HEK293 (cell line): ENCODE data around the gene PGGHG.

Experiments used
- CTCF ChIA-PET: fragments of 350-600 bp; formaldehyde crosslinking; extraction: SDS; loops from one replicate; lab custom pipeline; 2021; ENCODE audit warnings: antibody characterized with exemption; lab: Yijun Ruan, JAX
- POLR2A ChIA-PET: fragments of 300-600 bp; formaldehyde crosslinking; extraction: SDS; loops from one replicate; lab custom pipeline; 2020; ENCODE audit warnings: antibody characterized with exemption, inconsistent platforms; lab: Yijun Ruan, JAX
- H3K27ac ChIP-seq: fragments of 200-500 bp; sonication (Bioruptor generic); 2 replicates; pipeline ENCODE4 v1.5.1; 2014; ENCODE audit warnings: low read depth, low read length, control low read depth, inconsistent platforms; ENCODE audit errors: extremely low read depth
- H3K36me3 ChIP-seq, 2 experiments: fragments of 200-500 bp in 1 of 2; sonication (Bioruptor generic) in 1 of 2; 1 replicate in 1 of 2; 2 replicates in 1 of 2; pipeline ENCODE4 v1.5.1; 2014 to 2017; ENCODE audit warnings: inconsistent platforms in 2 of 2, low read length in 2 of 2; ENCODE audit not compliant: control insufficient read depth in 2 of 2, insufficient read depth in 1 of 2
- H3K4me1 ChIP-seq: fragments of 200-500 bp; sonication (Bioruptor generic); 2 replicates; pipeline ENCODE4 v1.5.1; 2014; ENCODE audit warnings: mild to moderate bottlenecking, low read length, inconsistent platforms; ENCODE audit not compliant: control insufficient read depth, insufficient read depth
- H3K4me3 ChIP-seq: 2 replicates; pipeline ENCODE4 v1.5.1; 2011; ENCODE audit warnings: low read depth, mild to moderate bottlenecking, control low read depth, low read length, moderate library complexity
- H3K9me3 ChIP-seq: fragments of 200-500 bp; sonication (Bioruptor generic); 2 replicates; pipeline ENCODE4 v1.5.1; 2014; ENCODE audit warnings: low read depth, low read length, inconsistent platforms; ENCODE audit not compliant: control insufficient read depth, insufficient read depth
- ZBTB20 ChIP-seq: fragments of 450-650 bp; formaldehyde crosslinking; IDR thresholded peaks from 2 replicates; pipeline ENCODE4 v1.5.1; 2016; ENCODE audit warnings: missing biosample characterization, missing genetic modification characterization
- ZFP3 ChIP-seq: fragments of 450-650 bp; formaldehyde crosslinking; IDR thresholded peaks from 2 replicates; pipeline ENCODE4 v1.5.1; 2016; ENCODE audit warnings: low read depth, missing biosample characterization, missing genetic modification characterization
- ZNF121 ChIP-seq: fragments of 450-650 bp; formaldehyde crosslinking; IDR thresholded peaks from 2 replicates; pipeline ENCODE4 v1.5.1; 2016; ENCODE audit warnings: missing biosample characterization, missing genetic modification characterization
- ZNF133 ChIP-seq: fragments of 450-650 bp; formaldehyde crosslinking; IDR thresholded peaks from 2 replicates; pipeline ENCODE4 v1.5.1; 2016; ENCODE audit warnings: missing biosample characterization, missing genetic modification characterization
- ZNF211 ChIP-seq: fragments of 450-650 bp; formaldehyde crosslinking; IDR thresholded peaks from 2 replicates; pipeline ENCODE4 v1.5.1; 2016; ENCODE audit warnings: low read depth, missing biosample characterization, missing genetic modification characterization
- ZNF221 ChIP-seq: fragments of 450-650 bp; formaldehyde crosslinking; IDR thresholded peaks from 2 replicates; pipeline ENCODE4 v1.5.1; 2017; ENCODE audit warnings: missing biosample characterization, missing genetic modification characterization, borderline replicate concordance
- ZNF311 ChIP-seq: fragments of 450-650 bp; formaldehyde crosslinking; IDR thresholded peaks from 2 replicates; pipeline ENCODE4 v1.5.1; 2017; ENCODE audit warnings: missing biosample characterization, missing genetic modification characterization, borderline replicate concordance
- ZNF416 ChIP-seq: fragments of 450-650 bp; formaldehyde crosslinking; IDR thresholded peaks from 2 replicates; pipeline ENCODE4 v1.5.1; 2016; ENCODE audit warnings: missing biosample characterization, missing genetic modification characterization
- ZNF473 ChIP-seq: fragments of 450-650 bp; formaldehyde crosslinking; IDR thresholded peaks from 2 replicates; pipeline ENCODE4 v1.5.1; 2017; ENCODE audit warnings: missing biosample characterization, missing genetic modification characterization
- ZNF548 ChIP-seq: fragments of 450-650 bp; formaldehyde crosslinking; IDR thresholded peaks from 2 replicates; pipeline ENCODE4 v1.5.1; 2016; ENCODE audit warnings: missing biosample characterization, missing genetic modification characterization
- ZNF585B ChIP-seq: fragments of 450-650 bp; formaldehyde crosslinking; IDR thresholded peaks from 2 replicates; pipeline ENCODE4 v1.5.1; 2016; ENCODE audit warnings: missing biosample characterization, missing genetic modification characterization
- ZNF600 ChIP-seq: fragments of 450-650 bp; formaldehyde crosslinking; IDR thresholded peaks from 2 replicates; pipeline ENCODE4 v1.5.1; 2016; ENCODE audit warnings: missing biosample characterization, missing genetic modification characterization
- ZNF664 ChIP-seq: fragments of 450-650 bp; formaldehyde crosslinking; IDR thresholded peaks from 2 replicates; pipeline ENCODE4 v1.5.1; 2016; ENCODE audit warnings: missing biosample characterization, missing genetic modification characterization
- ZNF747 ChIP-seq: fragments of 450-650 bp; formaldehyde crosslinking; IDR thresholded peaks from 2 replicates; pipeline ENCODE4 v1.5.1; 2016; ENCODE audit warnings: missing biosample characterization, missing genetic modification characterization
- TF ChIP-seq, protein P1 (sequence below): fragments of 450-650 bp; formaldehyde crosslinking; IDR thresholded peaks from 2 replicates; pipeline ENCODE4 v1.5.1; 2016; ENCODE audit warnings: missing biosample characterization, missing genetic modification characterization
- TF ChIP-seq, protein P2 (sequence below): fragments of 450-650 bp; formaldehyde crosslinking; IDR thresholded peaks from 2 replicates; pipeline ENCODE4 v1.5.0; 2017; ENCODE audit warnings: missing biosample characterization, missing genetic modification characterization, borderline replicate concordance
- TF ChIP-seq, protein P3 (sequence below): fragments of 450-650 bp; formaldehyde crosslinking; IDR thresholded peaks from 2 replicates; pipeline ENCODE4 v1.5.1; 2017; ENCODE audit warnings: missing biosample characterization, missing genetic modification characterization
- TF ChIP-seq, protein P4 (sequence below): fragments of 450-650 bp; formaldehyde crosslinking; IDR thresholded peaks from 2 replicates; pipeline ENCODE4 v1.5.1; 2016; ENCODE audit warnings: missing biosample characterization, missing genetic modification characterization
- TF ChIP-seq, protein P5 (sequence below): fragments of 450-650 bp; formaldehyde crosslinking; IDR thresholded peaks from 2 replicates; pipeline ENCODE4 v1.5.1; 2017; ENCODE audit warnings: missing biosample characterization, missing genetic modification characterization
- TF ChIP-seq, protein P6 (sequence below): fragments of 450-650 bp; formaldehyde crosslinking; IDR thresholded peaks from 2 replicates; pipeline ENCODE4 v1.5.1; 2016; ENCODE audit warnings: missing biosample characterization, missing genetic modification characterization

PGGHG gene

DNA sequence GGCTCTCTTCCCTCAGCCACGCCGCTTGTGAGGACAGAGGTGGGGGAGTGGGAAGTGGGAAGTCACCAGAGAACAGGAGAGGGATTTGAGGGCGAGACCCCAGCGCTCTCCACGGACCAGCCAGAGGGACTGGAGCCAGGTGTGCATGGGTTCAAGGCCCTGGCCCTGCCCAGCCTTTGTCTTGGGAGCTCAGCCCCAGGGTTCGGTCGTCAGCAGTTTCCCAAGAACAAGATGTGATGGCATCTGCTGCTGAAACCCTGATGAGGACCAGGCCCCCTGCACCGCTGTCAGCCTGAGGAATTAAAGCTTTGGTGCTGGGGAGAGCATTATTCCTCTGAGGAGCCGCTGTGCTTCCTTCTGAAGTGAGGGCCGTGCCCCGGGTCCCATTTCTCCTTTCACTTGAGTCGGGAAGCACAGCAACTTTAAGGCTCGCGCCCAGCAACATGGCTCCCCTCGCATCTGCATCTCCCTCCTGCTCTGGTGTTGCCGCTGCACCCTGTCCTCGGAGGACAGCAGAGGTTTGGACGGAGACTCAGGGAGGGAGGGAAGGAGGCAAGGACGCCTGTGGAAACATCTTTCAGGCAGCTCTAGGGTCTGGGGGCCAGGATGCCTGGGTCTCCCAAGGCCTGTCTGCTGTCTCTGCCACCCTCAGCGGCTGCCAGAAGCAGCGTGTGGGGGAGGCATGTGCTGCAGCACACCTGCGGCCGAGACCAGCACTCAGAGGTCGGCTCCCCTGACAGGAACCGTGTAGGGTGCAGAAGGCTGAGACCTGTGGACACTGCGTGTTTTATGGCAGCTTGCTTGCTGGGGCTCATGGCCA lies 6.6 kb downstream of the PGGHG start:
- H3K4me1 ChIP-seq, result no peaks in the 10 kb centered on the region
- TF ChIP-seq ZNF121 (tag by site-specific recombination), result no peak
- no peak for TF ChIP-seq ZFP3
- ChIA-PET POLR2A (no interaction called here), CTCF (interaction anchor here (0.9 to 2.2 kb wide), 2 partner anchors 10 to 45 kb away, joined by 4 to 8 read pairs; no protein-coding TSS in a partner anchor)
- no peak overlapping the region for H3K4me3 ChIP-seq
- no peaks in the 10 kb centered on the region for H3K9me3 ChIP-seq
- H3K36me3 ChIP-seq, result peaks cover 0 to 32% of the 10 kb centered on the region in 2 experiments; a peak in 1 of 3 replicates
- no peak overlapping the region for H3K27ac ChIP-seq

DNA sequence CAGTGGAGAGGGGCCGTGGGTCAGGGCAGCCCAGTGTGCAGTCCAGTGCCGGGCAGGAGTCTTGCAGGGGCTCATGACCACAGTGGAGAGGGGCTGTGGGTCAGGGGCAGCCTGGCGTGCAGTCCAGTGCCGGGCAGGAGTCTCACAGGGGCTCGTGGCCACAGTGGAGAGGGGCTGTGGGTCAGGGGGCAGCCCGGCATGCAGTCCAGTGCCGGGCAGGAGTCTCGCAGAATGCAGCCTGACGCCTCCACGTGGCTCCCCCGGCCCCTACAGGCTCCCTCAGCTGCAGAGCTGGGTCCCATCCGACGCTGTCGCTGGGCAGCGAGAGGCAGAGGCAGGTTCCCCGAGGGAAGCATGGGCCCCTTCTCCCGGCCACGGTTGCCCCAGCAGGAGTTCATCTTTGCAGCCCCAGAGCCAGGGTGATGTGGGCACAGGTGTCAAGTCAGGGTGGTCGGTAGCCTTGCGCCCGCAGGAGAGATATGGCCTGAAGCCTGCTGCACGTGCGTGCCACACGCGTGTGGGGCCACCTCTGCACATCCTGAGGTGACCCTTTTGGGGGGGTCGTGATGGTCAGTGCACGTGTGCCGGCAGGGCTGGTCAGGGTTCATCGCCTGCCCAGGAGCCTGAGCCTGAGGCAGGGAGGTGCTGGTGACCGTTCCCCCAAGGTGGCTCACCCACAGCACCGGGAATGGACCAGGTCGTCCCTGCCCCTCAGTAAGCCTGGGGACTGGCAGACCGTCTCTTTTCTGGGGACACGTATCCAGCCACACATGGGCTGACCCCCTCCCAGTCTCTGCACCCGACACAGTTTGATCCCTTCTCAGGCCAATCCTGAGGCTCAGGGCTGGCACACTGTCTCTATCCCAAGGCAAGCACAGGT lies 7.5 kb downstream of the PGGHG start:
- ChIA-PET CTCF (no interaction called here), POLR2A (no interaction called here)
- Histone ChIP-seq H3K27ac (no peak overlapping the region), H3K4me1 (no peaks in the 10 kb centered on the region), H3K9me3 (no peaks in the 10 kb centered on the region), H3K36me3 (peaks cover 0 to 27% of the 10 kb centered on the region in 2 experiments; a peak in 1 of 3 replicates), H3K4me3 (no peak overlapping the region)
- TF ChIP-seq ZNF211 (tag by site-specific recombination), result no peak
- TF ChIP-seq, protein P1, sequence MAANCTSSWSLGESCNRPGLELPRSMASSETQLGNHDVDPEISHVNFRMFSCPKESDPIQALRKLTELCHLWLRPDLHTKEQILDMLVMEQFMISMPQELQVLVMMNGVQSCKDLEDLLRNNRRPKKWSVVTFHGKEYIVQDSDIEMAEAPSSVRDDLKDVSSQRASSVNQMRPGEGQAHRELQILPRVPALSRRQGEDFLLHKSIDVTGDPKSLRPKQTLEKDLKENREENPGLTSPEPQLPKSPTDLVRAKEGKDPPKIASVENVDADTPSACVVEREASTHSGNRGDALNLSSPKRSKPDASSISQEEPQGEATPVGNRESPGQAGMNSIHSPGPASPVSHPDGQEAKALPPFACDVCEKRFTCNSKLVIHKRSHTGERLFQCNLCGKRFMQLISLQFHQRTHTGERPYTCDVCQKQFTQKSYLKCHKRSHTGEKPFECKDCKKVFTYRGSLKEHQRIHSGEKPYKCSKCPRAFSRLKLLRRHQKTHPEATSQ (tag by site-specific recombination), result no peak
- no peak for TF ChIP-seq ZNF311 (tag by site-specific recombination)
- TF ChIP-seq ZNF747, result no peak
- TF ChIP-seq ZNF416, result no peak
- no peak for TF ChIP-seq ZNF585B (tag by site-specific recombination)
- TF ChIP-seq ZNF473 (tag by site-specific recombination), result no peak
- TF ChIP-seq ZNF133 (tag by site-specific recombination), result no peak
- TF ChIP-seq ZNF548 (tag by site-specific recombination), result no peak
- TF ChIP-seq ZNF664, result no peak
- TF ChIP-seq ZNF600, result no peak
- no peak for TF ChIP-seq ZNF221
- TF ChIP-seq ZBTB20, result no peak
- TF ChIP-seq, protein P2, sequence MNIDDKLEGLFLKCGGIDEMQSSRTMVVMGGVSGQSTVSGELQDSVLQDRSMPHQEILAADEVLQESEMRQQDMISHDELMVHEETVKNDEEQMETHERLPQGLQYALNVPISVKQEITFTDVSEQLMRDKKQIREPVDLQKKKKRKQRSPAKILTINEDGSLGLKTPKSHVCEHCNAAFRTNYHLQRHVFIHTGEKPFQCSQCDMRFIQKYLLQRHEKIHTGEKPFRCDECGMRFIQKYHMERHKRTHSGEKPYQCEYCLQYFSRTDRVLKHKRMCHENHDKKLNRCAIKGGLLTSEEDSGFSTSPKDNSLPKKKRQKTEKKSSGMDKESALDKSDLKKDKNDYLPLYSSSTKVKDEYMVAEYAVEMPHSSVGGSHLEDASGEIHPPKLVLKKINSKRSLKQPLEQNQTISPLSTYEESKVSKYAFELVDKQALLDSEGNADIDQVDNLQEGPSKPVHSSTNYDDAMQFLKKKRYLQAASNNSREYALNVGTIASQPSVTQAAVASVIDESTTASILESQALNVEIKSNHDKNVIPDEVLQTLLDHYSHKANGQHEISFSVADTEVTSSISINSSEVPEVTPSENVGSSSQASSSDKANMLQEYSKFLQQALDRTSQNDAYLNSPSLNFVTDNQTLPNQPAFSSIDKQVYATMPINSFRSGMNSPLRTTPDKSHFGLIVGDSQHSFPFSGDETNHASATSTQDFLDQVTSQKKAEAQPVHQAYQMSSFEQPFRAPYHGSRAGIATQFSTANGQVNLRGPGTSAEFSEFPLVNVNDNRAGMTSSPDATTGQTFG (tag by site-specific recombination), result no peak
- TF ChIP-seq, protein P3, sequence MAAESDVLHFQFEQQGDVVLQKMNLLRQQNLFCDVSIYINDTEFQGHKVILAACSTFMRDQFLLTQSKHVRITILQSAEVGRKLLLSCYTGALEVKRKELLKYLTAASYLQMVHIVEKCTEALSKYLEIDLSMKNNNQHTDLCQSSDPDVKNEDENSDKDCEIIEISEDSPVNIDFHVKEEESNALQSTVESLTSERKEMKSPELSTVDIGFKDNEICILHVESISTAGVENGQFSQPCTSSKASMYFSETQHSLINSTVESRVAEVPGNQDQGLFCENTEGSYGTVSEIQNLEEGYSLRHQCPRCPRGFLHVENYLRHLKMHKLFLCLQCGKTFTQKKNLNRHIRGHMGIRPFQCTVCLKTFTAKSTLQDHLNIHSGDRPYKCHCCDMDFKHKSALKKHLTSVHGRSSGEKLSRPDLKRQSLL (tag by site-specific recombination), result no peak
- TF ChIP-seq, protein P4, sequence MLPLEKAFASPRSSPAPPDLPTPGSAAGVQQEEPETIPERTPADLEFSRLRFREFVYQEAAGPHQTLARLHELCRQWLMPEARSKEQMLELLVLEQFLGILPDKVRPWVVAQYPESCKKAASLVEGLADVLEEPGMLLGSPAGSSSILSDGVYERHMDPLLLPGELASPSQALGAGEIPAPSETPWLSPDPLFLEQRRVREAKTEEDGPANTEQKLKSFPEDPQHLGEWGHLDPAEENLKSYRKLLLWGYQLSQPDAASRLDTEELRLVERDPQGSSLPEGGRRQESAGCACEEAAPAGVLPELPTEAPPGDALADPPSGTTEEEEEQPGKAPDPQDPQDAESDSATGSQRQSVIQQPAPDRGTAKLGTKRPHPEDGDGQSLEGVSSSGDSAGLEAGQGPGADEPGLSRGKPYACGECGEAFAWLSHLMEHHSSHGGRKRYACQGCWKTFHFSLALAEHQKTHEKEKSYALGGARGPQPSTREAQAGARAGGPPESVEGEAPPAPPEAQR (tag by site-specific recombination), result no peak
- TF ChIP-seq, protein P5, sequence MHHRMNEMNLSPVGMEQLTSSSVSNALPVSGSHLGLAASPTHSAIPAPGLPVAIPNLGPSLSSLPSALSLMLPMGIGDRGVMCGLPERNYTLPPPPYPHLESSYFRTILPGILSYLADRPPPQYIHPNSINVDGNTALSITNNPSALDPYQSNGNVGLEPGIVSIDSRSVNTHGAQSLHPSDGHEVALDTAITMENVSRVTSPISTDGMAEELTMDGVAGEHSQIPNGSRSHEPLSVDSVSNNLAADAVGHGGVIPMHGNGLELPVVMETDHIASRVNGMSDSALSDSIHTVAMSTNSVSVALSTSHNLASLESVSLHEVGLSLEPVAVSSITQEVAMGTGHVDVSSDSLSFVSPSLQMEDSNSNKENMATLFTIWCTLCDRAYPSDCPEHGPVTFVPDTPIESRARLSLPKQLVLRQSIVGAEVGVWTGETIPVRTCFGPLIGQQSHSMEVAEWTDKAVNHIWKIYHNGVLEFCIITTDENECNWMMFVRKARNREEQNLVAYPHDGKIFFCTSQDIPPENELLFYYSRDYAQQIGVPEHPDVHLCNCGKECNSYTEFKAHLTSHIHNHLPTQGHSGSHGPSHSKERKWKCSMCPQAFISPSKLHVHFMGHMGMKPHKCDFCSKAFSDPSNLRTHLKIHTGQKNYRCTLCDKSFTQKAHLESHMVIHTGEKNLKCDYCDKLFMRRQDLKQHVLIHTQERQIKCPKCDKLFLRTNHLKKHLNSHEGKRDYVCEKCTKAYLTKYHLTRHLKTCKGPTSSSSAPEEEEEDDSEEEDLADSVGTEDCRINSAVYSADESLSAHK (tag by site-specific recombination), result no peak
- TF ChIP-seq, protein P6, sequence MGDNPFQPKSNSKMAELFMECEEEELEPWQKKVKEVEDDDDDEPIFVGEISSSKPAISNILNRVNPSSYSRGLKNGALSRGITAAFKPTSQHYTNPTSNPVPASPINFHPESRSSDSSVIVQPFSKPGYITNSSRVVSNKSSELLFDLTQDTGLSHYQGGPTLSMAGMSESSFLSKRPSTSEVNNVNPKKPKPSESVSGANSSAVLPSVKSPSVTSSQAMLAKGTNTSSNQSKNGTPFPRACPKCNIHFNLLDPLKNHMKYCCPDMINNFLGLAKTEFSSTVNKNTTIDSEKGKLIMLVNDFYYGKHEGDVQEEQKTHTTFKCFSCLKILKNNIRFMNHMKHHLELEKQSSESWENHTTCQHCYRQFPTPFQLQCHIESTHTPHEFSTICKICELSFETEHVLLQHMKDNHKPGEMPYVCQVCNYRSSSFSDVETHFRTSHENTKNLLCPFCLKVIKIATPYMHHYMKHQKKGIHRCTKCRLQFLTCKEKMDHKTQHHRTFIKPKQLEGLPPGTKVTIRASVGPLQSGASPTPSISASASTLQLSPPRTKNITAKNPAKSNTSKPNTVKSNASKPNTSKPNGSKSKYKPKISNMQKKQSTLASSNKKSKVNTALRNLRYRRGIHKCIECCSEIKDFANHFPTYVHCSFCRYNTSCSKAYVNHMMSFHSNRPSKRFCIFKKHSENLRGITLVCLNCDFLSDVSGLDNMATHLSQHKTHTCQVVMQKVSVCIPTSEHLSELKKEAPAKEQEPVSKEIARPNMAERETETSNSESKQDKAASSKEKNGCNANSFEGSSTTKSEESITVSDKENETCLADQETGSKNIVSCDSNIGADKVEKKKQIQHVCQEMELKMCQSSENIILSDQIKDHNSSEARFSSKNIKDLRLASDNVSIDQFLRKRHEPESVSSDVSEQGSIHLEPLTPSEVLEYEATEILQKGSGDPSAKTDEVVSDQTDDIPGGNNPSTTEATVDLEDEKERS (tag by site-specific recombination), result no peak
